Suppressor macrophage (primary cell): ENCODE data around the gene TLR10.
"Not testable (repeated sequence)": the region's sequence is repeated elsewhere in the genome, so short reads cannot be mapped to it uniquely, and the experiment has no call there.

ENCODE experiments used
- DNase-seq, 4 experiments: peaks; one replicate each; pipeline ENCODE4 v3.0.0-alpha.2; 2020 to 2022
- total RNA-seq, 17 experiments: gene quantifications; one replicate each; lab custom pipeline; 2026; ENCODE audit warnings: mixed read lengths in 6 of 17, inconsistent platforms in 3 of 17; lab: John Stamatoyannopoulos, UW

TLR10 gene, protein sequence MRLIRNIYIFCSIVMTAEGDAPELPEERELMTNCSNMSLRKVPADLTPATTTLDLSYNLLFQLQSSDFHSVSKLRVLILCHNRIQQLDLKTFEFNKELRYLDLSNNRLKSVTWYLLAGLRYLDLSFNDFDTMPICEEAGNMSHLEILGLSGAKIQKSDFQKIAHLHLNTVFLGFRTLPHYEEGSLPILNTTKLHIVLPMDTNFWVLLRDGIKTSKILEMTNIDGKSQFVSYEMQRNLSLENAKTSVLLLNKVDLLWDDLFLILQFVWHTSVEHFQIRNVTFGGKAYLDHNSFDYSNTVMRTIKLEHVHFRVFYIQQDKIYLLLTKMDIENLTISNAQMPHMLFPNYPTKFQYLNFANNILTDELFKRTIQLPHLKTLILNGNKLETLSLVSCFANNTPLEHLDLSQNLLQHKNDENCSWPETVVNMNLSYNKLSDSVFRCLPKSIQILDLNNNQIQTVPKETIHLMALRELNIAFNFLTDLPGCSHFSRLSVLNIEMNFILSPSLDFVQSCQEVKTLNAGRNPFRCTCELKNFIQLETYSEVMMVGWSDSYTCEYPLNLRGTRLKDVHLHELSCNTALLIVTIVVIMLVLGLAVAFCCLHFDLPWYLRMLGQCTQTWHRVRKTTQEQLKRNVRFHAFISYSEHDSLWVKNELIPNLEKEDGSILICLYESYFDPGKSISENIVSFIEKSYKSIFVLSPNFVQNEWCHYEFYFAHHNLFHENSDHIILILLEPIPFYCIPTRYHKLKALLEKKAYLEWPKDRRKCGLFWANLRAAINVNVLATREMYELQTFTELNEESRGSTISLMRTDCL
- total RNA-seq: 0.04 to 1.9 (median 0.21) reads per million in 17 experiments

DNA sequence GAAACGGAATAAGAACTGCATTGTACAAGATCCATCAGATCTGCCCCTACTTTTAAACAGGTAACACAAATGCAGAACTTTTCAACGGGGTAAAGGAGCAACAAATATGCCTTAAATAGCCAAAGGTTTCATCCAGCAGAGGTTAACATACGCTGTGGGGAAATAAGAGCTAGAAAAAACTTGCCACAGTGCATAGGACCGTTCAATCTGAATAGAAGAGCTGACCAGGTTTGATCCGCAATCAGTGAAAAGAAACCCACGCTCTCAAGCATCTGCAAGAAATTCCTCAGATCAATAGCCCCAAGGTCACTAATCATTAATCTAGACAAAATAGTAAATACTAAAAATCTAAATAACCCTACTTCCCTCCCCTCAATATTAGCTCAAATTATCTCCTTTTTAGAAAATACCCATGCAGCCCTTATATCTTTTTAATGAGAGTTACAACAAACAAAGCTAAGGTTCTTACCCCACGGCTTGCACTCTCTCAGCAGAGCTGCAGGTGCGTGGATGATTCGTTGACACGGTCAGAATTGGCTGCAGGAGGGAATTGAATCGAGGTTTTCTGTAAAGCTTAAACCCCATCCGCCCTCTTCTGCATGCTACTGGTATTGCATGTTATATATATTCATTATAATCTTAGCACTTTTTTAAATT is at the start of gene TLR10:
Gene TLR10 (minus strand): TSS at position 539 of the 657 bp plus-strand sequence. CDS start 7,400 bp downstream, outside the sequence.
- peak; percentile 67 to 81 (median 70) for DNase-seq

DNA sequence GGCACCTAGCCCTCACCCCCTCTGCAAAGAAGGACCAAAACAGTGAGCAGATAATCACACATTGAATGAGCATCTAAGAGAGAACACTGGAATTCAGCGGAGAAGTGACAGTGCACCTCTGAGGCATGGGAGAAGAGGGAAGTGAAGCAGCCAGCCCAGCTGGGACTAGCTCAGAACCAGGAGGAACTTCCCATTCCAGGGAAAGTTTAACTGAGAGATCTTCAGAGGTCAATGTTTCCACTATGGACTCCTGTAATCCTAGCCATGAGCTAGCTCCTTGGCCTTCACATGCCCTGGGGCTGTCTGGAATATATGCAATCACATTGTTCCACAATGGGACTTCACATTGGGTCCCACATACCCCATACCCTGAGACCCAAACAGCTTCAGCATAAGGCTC is 49.4 kb upstream of the TLR10 start:
- DNase-seq: peak; percentile 23 to 62 (median 52)

DNA sequence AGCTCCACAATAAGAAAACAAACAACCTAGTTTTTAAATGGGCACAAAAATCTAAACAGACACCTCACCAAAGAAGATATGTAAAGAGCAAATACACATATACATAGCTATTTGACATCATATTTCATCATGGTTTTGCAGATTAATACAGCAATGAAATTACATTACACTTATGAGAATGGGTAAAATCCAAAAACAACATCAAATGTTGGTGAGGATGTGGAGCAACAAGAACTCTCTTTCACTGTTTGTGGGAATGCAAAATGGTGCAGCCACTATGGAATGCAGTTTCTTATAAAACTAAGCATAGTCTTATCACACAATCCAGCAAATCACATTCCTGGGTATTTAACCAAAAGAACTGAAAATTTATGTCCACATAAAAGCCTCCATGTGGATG is 48.9 kb upstream of the TLR10 start:
- no peak for DNase-seq

GRCh38 chr4:38829237-38829636 is 46.4 kb upstream of the TLR10 start:
- DNase-seq: no peak

- DNase-seq: no peak
These were observed 41.0 kb upstream of the TLR10 start for GRCh38 chr4:38823766-38824165.

GRCh38 chr4:38822748-38823303 is 40.0 kb upstream of the TLR10 start:
- DNase-seq: no peak

DNA sequence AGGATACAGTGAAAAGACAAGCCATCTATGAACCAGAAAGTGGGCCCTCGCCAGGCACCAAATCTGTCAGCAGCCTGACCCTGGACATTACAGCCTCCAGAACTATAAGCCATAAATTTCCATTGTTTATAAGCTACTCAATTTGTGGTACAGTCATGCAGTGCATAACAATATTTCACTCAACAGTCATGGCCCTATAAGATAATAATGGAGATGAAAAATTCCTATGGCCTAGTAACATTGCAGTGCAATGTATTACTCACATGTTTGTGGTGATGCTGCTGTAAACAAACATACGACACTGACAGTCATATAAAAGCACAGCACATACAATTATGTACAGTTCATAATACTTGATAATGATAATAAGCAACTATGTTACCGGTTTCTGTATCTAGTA is 38.9 kb upstream of the TLR10 start:
- DNase-seq: no peak

DNA sequence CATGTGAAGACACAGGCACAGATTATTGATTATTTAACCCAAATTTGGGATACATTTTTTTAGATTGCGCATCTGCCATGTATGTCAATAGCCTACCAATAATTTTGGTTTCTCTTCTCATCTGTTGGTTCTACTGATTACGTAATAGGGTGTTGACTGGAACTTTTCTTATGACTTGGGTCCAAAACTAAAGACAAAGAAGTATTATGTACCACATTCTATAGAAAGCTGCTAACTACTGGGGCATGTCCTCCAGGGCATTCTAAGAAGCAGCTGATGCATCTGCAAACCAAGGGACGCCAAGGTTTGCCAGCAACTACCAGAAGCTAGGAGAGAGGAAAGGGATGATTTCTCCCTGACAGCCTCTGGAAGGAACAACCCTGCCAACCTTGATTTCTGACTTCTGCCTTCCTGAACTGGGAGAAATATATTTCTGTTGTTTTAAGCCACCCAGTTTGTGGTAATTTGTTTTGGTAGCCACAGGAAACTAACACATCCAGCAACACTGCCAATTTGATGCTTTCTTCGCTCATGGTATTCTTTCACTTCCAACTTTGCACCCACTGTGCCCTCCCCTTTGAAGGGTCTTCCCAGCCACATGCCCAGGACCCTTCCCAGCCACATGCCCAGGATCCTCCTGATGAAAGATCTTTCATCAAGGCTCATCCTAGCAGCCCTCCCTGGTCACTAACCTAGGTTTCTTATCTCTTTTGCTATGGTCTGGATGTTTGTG is 37.7 kb upstream of the TLR10 start:
- DNase-seq: no peak

DNA sequence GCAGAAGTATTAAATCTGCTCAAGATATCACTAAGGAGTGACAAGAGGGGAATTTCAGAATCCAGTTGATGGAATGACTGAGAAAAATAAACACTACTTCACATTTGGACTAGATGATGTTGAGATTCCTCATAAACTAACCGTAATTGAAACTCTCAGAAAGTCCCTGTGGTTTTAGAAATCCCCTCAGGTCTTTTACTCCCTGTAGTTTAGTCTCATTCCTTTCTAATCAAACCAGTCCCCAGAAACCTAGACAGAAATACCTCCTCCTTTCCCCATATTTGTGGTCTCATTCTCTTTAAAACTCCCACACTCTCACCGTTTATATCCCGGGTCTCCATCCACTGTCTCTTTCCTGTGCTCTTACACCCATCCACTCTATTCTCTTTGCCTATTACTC is 36.8 kb upstream of the TLR10 start:
- no peak for DNase-seq

GRCh38 chr4:38818441-38818976 is 35.7 kb upstream of the TLR10 start:
- peak; percentile 22 to 77 (median 64) for DNase-seq

GRCh38 chr4:38815885-38816782 is 33.3 kb upstream of the TLR10 start:
- peak; percentile 72 to 96 (median 86) for DNase-seq

DNA sequence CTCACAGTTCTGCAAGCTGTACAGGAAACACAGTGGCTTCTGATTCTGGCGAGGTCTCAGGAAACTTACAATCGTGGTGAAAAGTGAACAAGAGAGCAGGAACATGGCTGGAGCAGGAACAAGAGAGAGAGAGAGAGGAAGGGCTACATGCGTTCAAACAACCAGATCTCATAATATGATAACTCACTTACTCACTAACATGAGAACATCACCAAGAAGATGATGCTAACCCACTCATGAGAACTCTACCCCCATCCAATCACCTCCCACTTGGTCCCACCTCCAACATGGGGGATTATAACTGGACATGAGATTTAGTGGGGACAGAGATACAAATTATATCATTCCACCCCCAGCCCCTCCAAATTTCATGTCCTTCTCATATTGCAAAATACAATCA is 31.6 kb upstream of the TLR10 start:
- DNase-seq: peak; percentile 32 to 56 (median 38)

- DNase-seq: no peak
These were observed 28.5 kb upstream of the TLR10 start for GRCh38 chr4:38811297-38811696.

DNA sequence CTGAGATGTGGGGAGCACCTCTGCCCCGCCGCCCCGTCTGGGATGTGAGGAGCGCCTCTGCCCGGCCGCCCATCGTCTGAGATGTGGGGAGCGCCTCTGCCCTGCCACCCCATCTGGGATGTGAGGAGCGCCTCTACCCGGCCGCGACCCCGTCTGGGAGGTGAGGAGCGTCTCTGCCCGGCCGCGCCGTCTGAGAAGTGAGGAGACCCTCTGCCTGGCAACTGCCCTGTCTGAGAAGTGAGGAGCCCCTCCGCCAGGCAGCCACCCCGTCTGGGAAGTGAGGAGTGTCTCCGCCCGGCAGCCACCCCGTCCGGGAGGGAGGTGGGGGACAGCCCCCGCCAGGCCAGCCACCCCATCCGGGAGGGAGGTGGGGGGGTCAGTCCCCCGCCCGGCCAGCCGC is 24.7 kb upstream of the TLR10 start:
- not testable (repeated sequence) for DNase-seq

GRCh38 chr4:38806251-38806650 is 23.5 kb upstream of the TLR10 start:
- DNase-seq: not testable (repeated sequence)

DNA sequence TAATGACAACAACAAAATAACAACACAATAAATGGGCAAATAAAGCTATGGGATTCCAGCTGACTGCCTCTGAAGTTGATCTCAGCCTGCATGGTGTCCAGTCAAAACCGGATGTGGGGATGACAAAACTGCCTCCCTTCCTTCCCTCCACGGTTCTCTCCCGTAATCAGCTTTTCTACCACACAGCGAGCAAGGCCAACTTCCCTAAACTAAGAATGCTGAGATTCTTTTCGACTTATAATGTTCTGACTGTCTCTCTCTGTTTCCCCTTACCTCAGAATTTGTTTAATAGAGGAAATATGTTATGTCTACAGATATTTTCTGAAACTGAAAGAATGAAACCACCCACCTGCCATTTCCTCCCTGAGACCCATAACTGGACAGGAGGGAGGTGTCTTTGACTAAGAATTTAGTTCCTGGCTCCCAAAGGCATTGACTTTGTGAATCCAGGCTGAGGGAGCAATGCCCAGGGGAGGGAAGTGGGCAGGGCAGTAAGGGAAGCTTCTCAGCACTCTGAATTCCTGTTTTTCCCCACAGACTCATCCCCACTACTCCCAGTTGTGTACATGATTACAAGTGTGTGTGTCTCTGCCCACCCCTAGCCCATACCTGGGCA is 22.8 kb upstream of the TLR10 start:
- DNase-seq: peak; percentile 81 to 93 (median 90)

DNA sequence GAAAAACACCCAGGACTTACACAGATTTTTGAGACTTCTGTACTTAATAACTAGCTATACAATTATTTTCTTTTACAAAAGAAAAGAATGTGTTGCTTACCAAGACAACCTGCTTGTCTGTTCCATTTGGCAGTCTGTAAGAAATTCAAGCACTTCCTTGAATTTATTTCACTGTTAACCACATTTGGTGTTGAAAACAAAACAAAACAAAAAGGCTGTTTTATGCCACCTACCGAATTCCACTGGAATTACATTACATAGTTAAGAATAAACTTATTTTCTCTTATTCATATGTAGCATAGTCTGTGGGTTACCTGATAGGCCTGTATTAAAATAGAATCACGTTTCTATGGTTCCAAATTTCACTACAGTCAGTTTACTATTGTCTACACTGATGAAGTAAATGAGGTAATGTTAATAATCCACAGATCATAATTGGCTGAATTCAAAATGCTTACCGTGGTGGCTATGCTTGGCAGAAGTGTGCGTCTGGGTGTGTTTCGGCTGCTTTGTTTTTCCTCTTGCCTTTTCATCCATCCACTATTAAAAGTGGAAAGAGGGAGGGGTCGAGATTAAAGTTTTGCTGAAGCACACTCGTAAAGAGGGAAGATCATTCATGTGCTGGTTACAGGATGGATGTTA is 22.0 kb upstream of the TLR10 start, which contains the start of gene TLR1:
Gene TLR1 (minus strand): TSS at position 138 of the 642 bp plus-strand sequence. CDS start 5,960 bp downstream, outside the sequence.
- peak; percentile 56 to 90 (median 78) for DNase-seq

GRCh38 chr4:38803833-38804653 is 21.3 kb upstream of the TLR10 start:
- peak in 3 of 4 experiments; percentile 26 to 54 (median 47) for DNase-seq
